Prostate gland (tissue), 2 donors: ENCODE results near the gene PNRC2. TPM values are rescaled to one million over a fixed set of nuclear protein-coding genes. Genes with fewer than 3 reads are reported as not detected.
A peak's percentile ranks its signal among the peaks of the same experiment; 100 is the strongest.
"Not testable (repeated sequence)": the region's sequence is repeated elsewhere in the genome, so short reads cannot be mapped to it uniquely, and the experiment has no call there.

Source experiments
- DNase-seq: peaks from one replicate; pipeline ENCODE4 v3.0.0-alpha.2; 2019; ENCODE audit warnings: low spot score
- H3K27ac ChIP-seq, 2 donors: fragments of 200-600 bp; sonication (generic); 2 replicates each; pipeline ENCODE4 v1.5.1; 2017 to 2019
- H3K27me3 ChIP-seq: fragments of 200-600 bp; sonication (generic); replicated peaks from 2 replicates; pipeline ENCODE4 v1.5.1; 2019; ENCODE audit not compliant: insufficient read depth
- H3K36me3 ChIP-seq, 2 donors: fragments of 200-600 bp; sonication (generic); 1 replicate in 1 of 2; 2 replicates in 1 of 2; pipeline versions ENCODE4 v1.5.1 to v1.8.1; 2017 to 2019
- H3K4me1 ChIP-seq: fragments of 200-600 bp; sonication (generic); replicated peaks from 2 replicates; pipeline ENCODE4 v1.5.1; 2019
- H3K4me3 ChIP-seq, 2 donors: fragments of 200-600 bp; sonication (generic); 2 replicates each; pipeline ENCODE4 v1.5.1; 2017 to 2019
- H3K9me3 ChIP-seq: fragments of 200-600 bp; sonication (generic); 2 replicates; pipeline ENCODE4 v1.5.1; 2017
- POLR2A ChIP-seq: fragments of 450-650 bp; IDR thresholded peaks from one replicate; pipeline ENCODE4 v1.6.1; 2016; ENCODE audit warnings: antibody characterized with exemption, mild to moderate bottlenecking
- POLR2AphosphoS5 ChIP-seq: sonication (generic); formaldehyde crosslinking; IDR thresholded peaks from one replicate; pipeline ENCODE4 v1.6.1; 2017; ENCODE audit warnings: antibody characterized with exemption
- WGBS: methylation state at CpG from one replicate; pipeline ENCODE4 v1.1.5; 2018; 5-methylcytosine and 5-hydroxymethylcytosine counted together
- intact Hi-C: fragments of 100-400 bp; cut with DNase I; formaldehyde crosslinking; loops from one replicate; pipeline ENCODE4 v1.14.2; 2022
- total RNA-seq, 2 donors: library from RNA; depleted of rRNA; stranded (reverse); fragments of >200 nt; gene quantifications; one replicate each; pipeline ENCODE4 v1.1.0, GENCODE V29; 2016
- TF ChIP-seq, protein P1 (sequence below), 4 experiments: fragments of 200-600 bp in 2 of 4; fragments of 450-650 bp in 2 of 4; sonication (generic) in 2 of 4; IDR thresholded peaks; 1 replicate in 3 of 4; 2 replicates in 1 of 4; pipeline ENCODE4 v1.5.1; 2016 to 2019; ENCODE audit warnings: antibody characterized with exemption in 4 of 4, mild to moderate bottlenecking in 2 of 4, moderate library complexity in 2 of 4

PNRC2 gene
- total RNA-seq, 2 donors from 2014 or later = 86.6 to 117 TPM

DNA sequence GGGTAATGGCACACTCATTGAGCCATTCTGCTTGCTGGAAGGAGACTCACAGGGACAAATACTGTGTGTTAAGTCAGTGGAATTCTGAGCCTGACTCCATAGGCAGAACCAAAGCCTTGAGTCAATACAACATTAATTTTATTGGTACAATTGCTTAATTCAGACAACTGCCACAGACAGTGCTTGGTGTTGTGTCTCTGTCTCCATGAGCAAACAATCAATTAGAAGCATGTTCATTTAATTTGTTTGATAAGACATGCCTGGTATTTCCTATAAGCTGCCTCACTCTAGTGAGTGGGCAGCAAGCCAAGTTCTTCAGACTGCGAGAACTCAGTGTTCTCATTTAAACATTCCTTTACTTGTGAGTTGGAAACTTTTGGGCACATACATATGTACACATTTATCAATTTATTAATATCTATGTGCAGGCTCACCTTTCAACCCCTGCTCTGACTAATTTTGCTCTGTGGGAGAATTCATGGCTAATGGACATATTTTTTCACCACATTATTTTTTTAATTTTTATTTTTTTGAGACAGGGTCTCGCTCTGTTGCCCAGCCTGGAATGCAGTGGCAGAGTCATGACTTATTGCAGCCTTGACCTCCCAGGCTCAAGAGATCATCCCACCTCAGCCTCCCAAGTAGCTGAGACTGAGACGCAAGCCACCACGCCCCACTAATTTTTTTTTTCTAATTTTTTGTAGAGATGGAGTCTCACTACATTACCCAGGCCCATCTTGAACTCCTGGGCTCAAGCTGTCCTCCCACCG is 25.0 kb downstream of the PNRC2 start:
- H3K27ac ChIP-seq = peak overlapping the region; percentile 56 to 70
- intact Hi-C loops = no loop called here
- TF ChIP-seq, protein P1, sequence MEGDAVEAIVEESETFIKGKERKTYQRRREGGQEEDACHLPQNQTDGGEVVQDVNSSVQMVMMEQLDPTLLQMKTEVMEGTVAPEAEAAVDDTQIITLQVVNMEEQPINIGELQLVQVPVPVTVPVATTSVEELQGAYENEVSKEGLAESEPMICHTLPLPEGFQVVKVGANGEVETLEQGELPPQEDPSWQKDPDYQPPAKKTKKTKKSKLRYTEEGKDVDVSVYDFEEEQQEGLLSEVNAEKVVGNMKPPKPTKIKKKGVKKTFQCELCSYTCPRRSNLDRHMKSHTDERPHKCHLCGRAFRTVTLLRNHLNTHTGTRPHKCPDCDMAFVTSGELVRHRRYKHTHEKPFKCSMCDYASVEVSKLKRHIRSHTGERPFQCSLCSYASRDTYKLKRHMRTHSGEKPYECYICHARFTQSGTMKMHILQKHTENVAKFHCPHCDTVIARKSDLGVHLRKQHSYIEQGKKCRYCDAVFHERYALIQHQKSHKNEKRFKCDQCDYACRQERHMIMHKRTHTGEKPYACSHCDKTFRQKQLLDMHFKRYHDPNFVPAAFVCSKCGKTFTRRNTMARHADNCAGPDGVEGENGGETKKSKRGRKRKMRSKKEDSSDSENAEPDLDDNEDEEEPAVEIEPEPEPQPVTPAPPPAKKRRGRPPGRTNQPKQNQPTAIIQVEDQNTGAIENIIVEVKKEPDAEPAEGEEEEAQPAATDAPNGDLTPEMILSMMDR (IDR thresholded peaks at IDR 0.05) = no peak
- TF ChIP-seq POLR2A (no peak), POLR2AphosphoS5 (peak; percentile 94)

DNA sequence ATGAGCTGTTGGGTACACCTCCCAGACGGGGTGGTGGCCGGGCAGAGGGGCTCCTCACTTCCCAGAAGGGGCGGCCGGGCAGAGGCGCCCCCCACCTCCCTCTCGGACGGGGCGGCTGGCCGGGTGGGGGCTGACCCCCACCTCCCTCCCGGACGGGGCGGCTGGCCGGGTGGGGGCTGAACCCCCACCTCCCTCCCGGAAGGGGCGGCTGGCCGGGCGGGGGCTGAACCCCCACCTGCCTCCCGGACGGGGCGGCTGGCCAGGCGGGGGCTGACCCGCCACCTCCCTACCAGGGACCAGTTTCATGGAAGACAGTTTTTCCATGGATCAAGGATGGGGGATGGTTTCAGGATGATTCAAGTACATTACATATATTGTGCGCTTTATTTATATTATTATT is 27.4 kb downstream of the PNRC2 start:
- H3K9me3 ChIP-seq, DNase-seq, H3K27me3 ChIP-seq, H3K4me1 ChIP-seq, H3K36me3 ChIP-seq, H3K4me3 ChIP-seq, H3K27ac ChIP-seq, intact Hi-C loops: not testable (repeated sequence)
- WGBS = 98% methylated on average over 22 of the region's 23 CpGs

More for the DNA sequence above, 25.0 kb downstream of the PNRC2 start:
- Histone ChIP-seq H3K4me3 (no peak overlapping the region), H3K9me3 (no peaks in the 10 kb centered on the region), H3K36me3 (no peaks in the 10 kb centered on the region), H3K27me3 (no peaks in the 10 kb centered on the region), H3K4me1 (no peaks in the 10 kb centered on the region)
- WGBS = 67% methylated on average over 5 of the region's 5 CpGs
- DNase-seq = peak; percentile 91

DNA sequence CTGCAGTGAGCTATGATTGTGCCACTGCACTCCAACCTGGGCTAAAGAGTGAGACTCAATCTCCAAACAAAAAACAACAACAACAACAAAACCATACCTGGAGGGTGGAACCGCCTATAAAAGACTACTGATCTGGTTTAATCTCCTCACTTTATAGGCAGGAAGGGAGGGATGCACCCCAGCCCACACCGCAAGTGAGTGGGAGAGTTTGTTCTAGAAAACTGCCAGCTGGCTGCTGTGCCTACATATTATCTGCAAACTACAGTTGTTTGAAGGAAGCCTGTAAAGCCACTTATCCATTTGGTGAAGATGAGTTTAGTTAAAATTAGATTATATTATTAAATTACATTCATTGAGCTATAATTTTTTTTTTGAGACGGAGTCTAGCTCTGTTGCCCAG is 29.6 kb downstream of the PNRC2 start:
- Histone ChIP-seq H3K9me3 (no peaks in the 10 kb centered on the region), H3K27ac (no peak overlapping the region), H3K27me3 (no peaks in the 10 kb centered on the region), H3K36me3 (no peaks in the 10 kb centered on the region), H3K4me3 (no peak overlapping the region), H3K4me1 (no peaks in the 10 kb centered on the region)
- 35% methylated on average over 3 of the region's 3 CpGs for WGBS
- TF ChIP-seq POLR2A = no peak
- TF ChIP-seq POLR2AphosphoS5 = no peak
- TF ChIP-seq, protein P1 (IDR thresholded peaks at IDR 0.05) = no peak
- no peak for DNase-seq
- intact Hi-C loops = no loop called here

DNA sequence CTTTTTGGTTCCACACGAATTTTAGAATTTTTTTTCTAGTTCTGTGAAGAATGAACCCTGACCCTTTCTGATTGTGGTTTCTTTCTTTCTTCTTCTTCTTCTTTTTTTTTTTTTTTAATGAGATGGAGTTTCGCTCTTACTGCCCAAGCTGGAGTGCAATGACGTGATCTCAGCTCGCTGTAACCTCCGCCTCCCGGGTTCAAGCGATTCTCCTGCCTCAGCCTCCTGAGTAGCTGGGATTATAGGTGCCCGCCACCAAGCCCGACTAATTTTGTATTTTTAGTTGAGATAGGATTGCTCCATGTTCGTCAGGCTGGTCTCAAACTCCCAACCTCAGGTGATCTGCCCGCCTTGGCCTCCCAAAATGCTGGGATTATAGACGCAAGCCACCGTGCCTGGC is 32.4 kb downstream of the PNRC2 start:
- DNase-seq, H3K4me3 ChIP-seq, intact Hi-C loops, H3K36me3 ChIP-seq, H3K27ac ChIP-seq, H3K9me3 ChIP-seq, H3K4me1 ChIP-seq, H3K27me3 ChIP-seq: not testable (repeated sequence)
- 89% methylated on average over 13 of the region's 13 CpGs for WGBS

DNA sequence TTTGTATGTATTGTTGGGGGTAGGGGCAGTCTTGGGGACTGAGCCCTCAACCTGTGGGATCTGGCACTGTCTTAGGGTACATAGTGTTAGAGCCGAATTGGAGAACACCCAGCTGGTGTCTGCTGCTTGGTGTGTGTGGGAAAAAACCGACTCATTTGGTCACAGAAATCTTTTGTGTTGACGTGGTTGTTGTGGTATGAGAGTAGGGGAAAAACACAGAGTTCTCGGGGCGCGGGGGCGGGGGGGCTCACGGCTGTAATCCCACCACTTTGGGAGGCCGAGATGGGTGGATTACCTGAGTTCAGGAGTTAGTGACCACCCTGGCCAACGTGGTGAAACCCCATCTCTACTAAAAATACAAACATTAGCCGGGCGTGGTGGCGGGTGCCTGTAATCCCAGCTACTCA is 35.8 kb downstream of the PNRC2 start:
- no peak for DNase-seq
- H3K4me3 ChIP-seq = no peak overlapping the region
- H3K27me3 ChIP-seq = no peaks in the 10 kb centered on the region
- H3K9me3 ChIP-seq = no peaks in the 10 kb centered on the region
- intact Hi-C loops = no loop called here
- TF ChIP-seq, protein P1 (IDR thresholded peaks at IDR 0.05) = no peak
- no peak for TF ChIP-seq POLR2A
- TF ChIP-seq POLR2AphosphoS5 = no peak
- H3K27ac ChIP-seq = no peak overlapping the region
- H3K4me1 ChIP-seq = no peaks in the 10 kb centered on the region
- 76% methylated on average over 13 of the region's 13 CpGs for WGBS
- H3K36me3 ChIP-seq = no peaks in the 10 kb centered on the region

DNA sequence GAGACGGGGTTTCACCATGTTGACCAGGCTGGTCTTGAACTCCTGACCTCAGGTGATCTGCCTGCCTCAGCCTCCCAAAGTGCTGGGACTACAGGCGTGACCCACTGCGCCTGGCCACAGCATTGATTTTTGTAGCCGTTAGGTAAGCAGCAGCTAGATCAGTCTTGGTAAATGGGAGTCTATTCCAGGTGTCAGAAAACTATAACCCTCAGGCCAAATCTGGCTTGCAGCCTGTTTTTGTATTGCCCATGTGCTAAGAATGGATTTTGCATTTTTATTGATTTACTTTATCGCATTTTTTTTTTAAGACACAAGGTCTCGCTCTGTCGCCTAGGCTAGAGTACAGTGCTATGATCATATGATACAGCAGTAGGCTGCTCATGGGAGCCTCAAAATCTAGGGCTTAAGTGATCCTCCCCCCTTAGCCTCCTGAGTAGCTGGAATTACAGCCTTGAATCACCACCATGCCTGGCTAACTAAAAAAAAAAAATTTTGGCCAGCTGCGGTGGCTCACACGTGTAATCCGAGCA is 37.1 kb downstream of the PNRC2 start:
- H3K27me3 ChIP-seq = no peaks in the 10 kb centered on the region
- 83% methylated on average over 10 of the region's 10 CpGs for WGBS
- intact Hi-C loops = no loop called here
- H3K9me3 ChIP-seq = no peaks in the 10 kb centered on the region
- TF ChIP-seq, protein P1 (IDR thresholded peaks at IDR 0.05) = no peak
- no peak for TF ChIP-seq POLR2A
- no peak for TF ChIP-seq POLR2AphosphoS5
- no peaks in the 10 kb centered on the region for H3K36me3 ChIP-seq
- H3K4me3 ChIP-seq = no peak overlapping the region
- no peak overlapping the region for H3K27ac ChIP-seq
- DNase-seq = no peak
- no peaks in the 10 kb centered on the region for H3K4me1 ChIP-seq
